HEK293T (cell line): ENCODE results near the gene PCDHGA2.
"Not testable (repeated sequence)": the region's sequence is repeated elsewhere in the genome, so short reads cannot be mapped to it uniquely, and the experiment has no call there.

Experiments
- CTCF ChIA-PET: fragments of 350-600 bp; formaldehyde crosslinking; extraction: SDS; loops from one replicate; lab custom pipeline; 2021; ENCODE audit warnings: antibody characterized with exemption, inconsistent platforms; lab: Yijun Ruan, JAX
- POLR2A ChIA-PET: fragments of 350-600 bp; formaldehyde crosslinking; extraction: SDS; loops from one replicate; lab custom pipeline; 2020; ENCODE audit warnings: antibody characterized with exemption, inconsistent platforms; lab: Yijun Ruan, JAX
- DNase-seq: peaks from one replicate; pipeline ENCODE4 v3.0.0; 2012; ENCODE audit warnings: mixed read lengths; ENCODE audit errors: extremely low spot score
- ARNT ChIP-seq: fragments of 450-650 bp; IDR thresholded peaks from 2 replicates; pipeline ENCODE4 v1.6.1; 2017; ENCODE audit warnings: mild to moderate bottlenecking
- BHLHE40 ChIP-seq: fragments of 450-650 bp; IDR thresholded peaks from 2 replicates; pipeline ENCODE4 v1.6.1; 2016; ENCODE audit warnings: mild to moderate bottlenecking, moderate library complexity, borderline replicate concordance
- CTBP1 ChIP-seq: fragments of 450-650 bp; IDR thresholded peaks from 2 replicates; pipeline ENCODE4 v1.6.1; 2016; ENCODE audit warnings: borderline replicate concordance
- ELF4 ChIP-seq: fragments of 450-650 bp; IDR thresholded peaks from 2 replicates; pipeline ENCODE4 v1.6.1; 2017; ENCODE audit warnings: antibody characterized with exemption
- FOXA1 ChIP-seq: fragments of 450-650 bp; IDR thresholded peaks from 2 replicates; pipeline ENCODE4 v1.6.1; 2016; ENCODE audit warnings: mild to moderate bottlenecking
- FOXK2 ChIP-seq: fragments of 450-650 bp; IDR thresholded peaks from 2 replicates; pipeline ENCODE4 v1.6.1; 2016; ENCODE audit warnings: mild to moderate bottlenecking
- FOXM1 ChIP-seq: fragments of 450-650 bp; IDR thresholded peaks from 2 replicates; pipeline ENCODE4 v1.6.1; 2017; ENCODE audit warnings: mild to moderate bottlenecking, borderline replicate concordance
- HDGF ChIP-seq: fragments of 450-650 bp; IDR thresholded peaks from 2 replicates; pipeline ENCODE4 v1.6.1; 2017; ENCODE audit warnings: antibody characterized with exemption, borderline replicate concordance
- L3MBTL2 ChIP-seq: fragments of 450-650 bp; conservative IDR thresholded peaks from 2 replicates; pipeline ENCODE4 v1.6.1; 2016; ENCODE audit warnings: mild to moderate bottlenecking
- LEF1 ChIP-seq: fragments of 450-650 bp; IDR thresholded peaks from 2 replicates; pipeline ENCODE4 v1.6.1; 2017; ENCODE audit warnings: mild to moderate bottlenecking, borderline replicate concordance
- NFRKB ChIP-seq: fragments of 450-650 bp; IDR thresholded peaks from 2 replicates; pipeline ENCODE4 v1.6.1; 2016; ENCODE audit warnings: mild to moderate bottlenecking, moderate library complexity
- SP1 ChIP-seq: fragments of 450-650 bp; IDR thresholded peaks from 2 replicates; pipeline ENCODE4 v1.6.1; 2017
- SUZ12 ChIP-seq: fragments of 450-650 bp; IDR thresholded peaks from 2 replicates; pipeline ENCODE4 v1.6.1; 2016; ENCODE audit warnings: mild to moderate bottlenecking
- TARDBP ChIP-seq: fragments of 450-650 bp; IDR thresholded peaks from 2 replicates; pipeline ENCODE4 v1.6.1; 2016
- ZNF384 ChIP-seq: fragments of 450-650 bp; IDR thresholded peaks from 2 replicates; pipeline ENCODE4 v1.6.1; 2016
- TF ChIP-seq, protein P1 (sequence below): fragments of 450-650 bp; IDR thresholded peaks from 2 replicates; pipeline ENCODE4 v1.6.1; 2016

The PCDHGA2 gene

DNA sequence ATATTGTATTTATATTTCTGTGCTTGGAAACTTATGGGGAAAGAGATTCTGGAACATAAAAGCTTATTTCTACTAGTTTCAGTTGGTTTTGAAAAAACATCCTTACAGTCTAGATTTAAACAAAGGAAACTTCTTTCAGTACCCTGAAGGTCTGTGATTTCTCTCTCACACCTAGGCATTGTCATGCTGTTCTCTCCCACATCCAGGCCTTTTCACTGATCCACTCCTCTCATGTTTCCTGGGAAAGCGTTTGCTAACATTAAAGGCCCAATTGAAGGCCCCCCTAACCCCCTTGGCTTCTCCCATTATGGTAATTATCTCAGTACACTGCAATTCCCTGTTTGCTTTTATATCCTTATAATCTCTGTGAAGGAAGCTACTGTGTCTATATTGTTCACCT is 4.2 kb downstream of the PCDHGA2 start:
- TF ChIP-seq BHLHE40 (no peak), SUZ12 (no peak), FOXK2 (no peak), FOXA1 (no peak), ZNF384 (no peak), SP1 (no peak), LEF1 (no peak), L3MBTL2 (no peak), ARNT (no peak), ELF4 (no peak), NFRKB (no peak), FOXM1 (no peak)
- TF ChIP-seq, protein P1, sequence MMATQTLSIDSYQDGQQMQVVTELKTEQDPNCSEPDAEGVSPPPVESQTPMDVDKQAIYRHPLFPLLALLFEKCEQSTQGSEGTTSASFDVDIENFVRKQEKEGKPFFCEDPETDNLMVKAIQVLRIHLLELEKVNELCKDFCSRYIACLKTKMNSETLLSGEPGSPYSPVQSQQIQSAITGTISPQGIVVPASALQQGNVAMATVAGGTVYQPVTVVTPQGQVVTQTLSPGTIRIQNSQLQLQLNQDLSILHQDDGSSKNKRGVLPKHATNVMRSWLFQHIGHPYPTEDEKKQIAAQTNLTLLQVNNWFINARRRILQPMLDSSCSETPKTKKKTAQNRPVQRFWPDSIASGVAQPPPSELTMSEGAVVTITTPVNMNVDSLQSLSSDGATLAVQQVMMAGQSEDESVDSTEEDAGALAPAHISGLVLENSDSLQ = no peak
- no peak for DNase-seq
- ChIA-PET CTCF (interaction anchor here (1.3 kb wide), 1 partner anchor 13 kb away, joined by 3 read pairs; no protein-coding TSS in a partner anchor), POLR2A (interaction anchor here (2.1 kb wide), 1 partner anchor 22 kb away, joined by 7 read pairs; the partner anchor contains the start of gene TAF7)

DNA sequence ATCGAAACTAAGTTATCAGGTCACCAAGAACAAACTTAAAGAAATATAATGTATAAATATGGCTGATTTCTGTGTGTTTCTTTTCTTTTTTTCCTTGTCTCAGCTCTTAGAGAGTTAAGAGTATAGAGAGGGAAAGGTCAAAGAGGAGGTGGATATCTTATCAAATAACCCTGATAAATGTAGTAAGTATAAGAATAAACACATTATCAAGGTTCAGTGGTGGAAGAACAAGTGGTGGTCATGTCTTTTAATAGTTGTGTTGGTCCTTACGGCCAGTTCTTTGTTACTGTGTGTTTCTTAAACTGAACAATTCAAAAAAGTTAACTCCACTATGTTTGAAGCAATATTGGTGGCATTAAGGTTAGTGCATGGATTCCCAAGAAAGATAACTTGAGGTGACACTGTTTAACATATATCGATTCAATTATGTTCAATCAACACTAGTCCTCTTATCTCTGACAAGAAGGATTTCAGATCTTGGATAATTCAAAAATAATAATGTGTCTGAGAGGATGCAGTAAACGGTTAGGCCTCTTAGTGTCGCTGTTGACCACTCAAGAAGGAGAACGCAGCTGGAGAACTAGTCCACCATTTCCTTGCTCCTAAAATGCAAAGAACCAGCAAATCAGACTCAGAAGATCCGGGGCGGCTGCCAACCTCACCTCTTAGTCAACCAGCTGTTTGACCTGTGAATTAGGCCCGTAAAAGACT is 4.8 kb downstream of the PCDHGA2 start, which contains the start of gene PCDHGA3:
TSS of gene PCDHGA3 (plus strand) at position 588 of the 711 bp plus-strand sequence. CDS start 205 bp downstream, outside the sequence.
- no peak for DNase-seq
- TF ChIP-seq FOXK2 = no peak
- no peak for TF ChIP-seq NFRKB
- TF ChIP-seq SP1 = no peak
- TF ChIP-seq ELF4 = no peak
- TF ChIP-seq BHLHE40 = no peak
- no peak for TF ChIP-seq TARDBP
- TF ChIP-seq LEF1 = no peak
- no peak for TF ChIP-seq FOXA1
- TF ChIP-seq ARNT = no peak
- TF ChIP-seq, protein P1 = no peak
- ChIA-PET POLR2A (interaction anchor here (0.9 to 2.1 kb wide), 2 partner anchors 23 kb away, joined by 3 to 7 read pairs; partner anchors contain the start of gene TAF7), CTCF (interaction anchor here (0.8 to 1.3 kb wide), 2 partner anchors 8 to 12 kb away, joined by 3 read pairs; no protein-coding TSS in a partner anchor)

DNA sequence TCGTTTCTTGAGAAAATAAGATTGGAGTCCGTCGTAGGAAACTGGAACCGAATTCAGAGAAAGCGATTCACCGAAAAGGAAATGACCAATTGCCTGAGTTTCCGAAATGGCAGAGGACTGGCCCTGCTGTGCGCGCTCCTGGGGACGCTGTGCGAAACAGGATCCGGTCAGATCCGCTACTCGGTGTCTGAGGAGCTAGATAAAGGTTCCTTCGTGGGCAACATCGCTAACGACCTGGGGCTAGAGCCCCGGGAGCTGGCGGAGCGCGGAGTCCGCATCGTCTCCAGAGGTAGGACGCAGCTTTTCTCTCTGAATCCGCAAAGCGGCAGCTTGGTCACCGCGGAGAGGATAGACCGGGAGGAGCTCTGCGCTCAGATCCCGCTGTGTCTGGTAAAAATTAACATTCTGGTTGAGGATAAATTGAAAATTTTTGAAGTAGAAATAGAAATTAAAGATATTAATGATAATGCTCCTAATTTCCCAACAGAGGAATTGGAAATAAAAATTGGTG is 5.4 kb downstream of the PCDHGA2 start:
- ChIA-PET POLR2A (interaction anchor here (0.9 kb wide), 1 partner anchor 23 kb away, joined by 3 read pairs; the partner anchor contains the start of gene TAF7), CTCF (interaction anchor here (0.6 to 1.3 kb wide), 3 partner anchors 9 to 121 kb away, joined by 3 to 5 read pairs (median 3); partner anchors contain the start of gene PCDHB14)
- TF ChIP-seq ARNT (no peak), HDGF (no peak), ELF4 (no peak), TARDBP (no peak), ZNF384 (no peak), FOXA1 (no peak), NFRKB (no peak), SP1 (no peak), SUZ12 (no peak)
- TF ChIP-seq, protein P1 = no peak
- no peak for DNase-seq

DNA sequence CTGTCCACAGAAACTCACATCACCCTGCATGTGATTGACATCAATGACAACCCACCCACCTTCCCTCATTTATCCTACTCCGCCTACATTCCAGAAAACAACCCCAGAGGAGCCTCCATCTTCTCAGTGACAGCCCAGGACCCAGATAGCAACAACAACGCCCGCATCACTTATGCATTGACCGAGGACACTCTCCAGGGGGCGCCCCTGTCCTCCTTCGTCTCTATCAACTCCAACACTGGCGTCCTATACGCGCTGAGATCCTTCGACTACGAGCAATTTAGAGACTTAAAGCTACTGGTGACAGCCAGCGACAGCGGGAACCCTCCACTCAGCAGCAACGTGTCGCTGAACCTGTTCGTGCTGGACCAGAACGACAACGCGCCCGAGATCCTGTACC is 6.8 kb downstream of the PCDHGA2 start:
- no peak for DNase-seq
- CTCF ChIA-PET = no interaction called here
- TF ChIP-seq FOXK2 (no peak), TARDBP (no peak), SUZ12 (no peak), CTBP1 (no peak), BHLHE40 (no peak), L3MBTL2 (no peak), NFRKB (no peak), SP1 (no peak), ARNT (no peak)
- TF ChIP-seq, protein P1 = no peak
- POLR2A ChIA-PET = no interaction called here

DNA sequence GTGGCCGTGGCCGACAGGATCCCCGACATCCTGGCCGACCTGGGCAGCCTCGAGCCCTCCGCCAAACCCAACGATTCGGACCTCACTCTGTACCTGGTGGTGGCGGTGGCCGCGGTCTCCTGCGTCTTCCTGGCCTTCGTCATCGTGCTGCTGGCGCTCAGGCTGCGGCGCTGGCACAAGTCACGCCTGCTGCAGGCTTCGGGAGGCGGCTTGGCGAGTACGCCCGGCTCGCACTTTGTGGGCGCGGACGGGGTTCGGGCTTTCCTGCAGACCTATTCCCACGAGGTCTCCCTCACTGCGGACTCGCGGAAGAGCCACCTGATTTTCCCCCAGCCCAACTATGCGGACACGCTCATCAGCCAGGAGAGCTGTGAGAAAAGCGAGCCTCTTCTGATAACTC is 7.5 kb downstream of the PCDHGA2 start:
- CTCF ChIA-PET, POLR2A ChIA-PET, DNase-seq: not testable (repeated sequence)
